Mesendoderm (in vitro differentiated cells): Measurements from ENCODE around the gene NDUFS5.
A peak's percentile ranks its signal among the peaks of the same experiment; 100 is the strongest.
"Not testable (repeated sequence)": the region's sequence is repeated elsewhere in the genome, so short reads cannot be mapped to it uniquely, and the experiment has no call there.

Experiments used
- DNase-seq: peaks from one replicate; pipeline ENCODE4 v3.0.0; 2013
- H2AK5ac ChIP-seq: 2 replicates; pipeline ENCODE4 v1.6.1; 2013; ENCODE audit warnings: low read length, inconsistent platforms
- H2BK120ac ChIP-seq: 2 replicates; pipeline ENCODE4 v1.6.1; 2013; ENCODE audit warnings: low read depth, mild to moderate bottlenecking, low read length, moderate library complexity, mixed read lengths
- H2BK15ac ChIP-seq: replicated peaks from 2 replicates; pipeline ENCODE4 v1.6.1; 2013; ENCODE audit warnings: low read depth, mild to moderate bottlenecking, moderate library complexity
- H2BK5ac ChIP-seq: 2 replicates; pipeline ENCODE4 v1.6.1; 2013; ENCODE audit warnings: low read length, inconsistent platforms
- H3K18ac ChIP-seq: 2 replicates; pipeline ENCODE4 v1.6.1; 2013; ENCODE audit warnings: mild to moderate bottlenecking, low read length, mixed read lengths
- H3K23ac ChIP-seq: one replicate; pipeline ENCODE4 v1.6.1; 2013; ENCODE audit warnings: low read length
- H3K27ac ChIP-seq: 2 replicates; pipeline ENCODE4 v1.5.1; 2013; ENCODE audit warnings: low read depth, mild to moderate bottlenecking, inconsistent platforms, low read length, moderate library complexity
- H3K27me3 ChIP-seq: 2 replicates; pipeline ENCODE4 v1.6.1; 2013; ENCODE audit warnings: low read length, control low read depth, mild to moderate bottlenecking, inconsistent platforms; ENCODE audit not compliant: insufficient read depth, poor library complexity
- H3K36me3 ChIP-seq: 2 replicates; pipeline ENCODE4 v1.6.1; 2013; ENCODE audit warnings: low read length, inconsistent platforms; ENCODE audit not compliant: control insufficient read depth, insufficient read depth
- H3K4ac ChIP-seq: one replicate; pipeline ENCODE4 v1.6.1; 2013; ENCODE audit warnings: low read depth, mild to moderate bottlenecking, low read length, moderate library complexity
- H3K4me1 ChIP-seq: 2 replicates; pipeline ENCODE4 v1.6.1; 2013; ENCODE audit warnings: low read depth, low read length, inconsistent platforms; ENCODE audit not compliant: control insufficient read depth
- H3K4me2 ChIP-seq: 2 replicates; pipeline ENCODE4 v1.6.1; 2013; ENCODE audit warnings: low read length
- H3K4me3 ChIP-seq: 2 replicates; pipeline ENCODE4 v1.5.1; 2013; ENCODE audit warnings: mild to moderate bottlenecking, low read length
- H3K56ac ChIP-seq: one replicate; pipeline ENCODE4 v1.6.1; 2013; ENCODE audit warnings: low read length
- H3K79me1 ChIP-seq: 2 replicates; pipeline ENCODE4 v1.6.1; 2013; ENCODE audit warnings: low read length, inconsistent platforms
- H3K79me2 ChIP-seq: 2 replicates; pipeline ENCODE4 v1.6.1; 2013; ENCODE audit warnings: mild to moderate bottlenecking, low read length; ENCODE audit not compliant: control insufficient read depth, insufficient read depth
- H3K9ac ChIP-seq: 2 replicates; pipeline ENCODE4 v1.6.1; 2013; ENCODE audit warnings: low read length, inconsistent platforms
- H4K5ac ChIP-seq: one replicate; pipeline ENCODE4 v1.6.1; 2013; ENCODE audit warnings: low read length
- H4K8ac ChIP-seq: one replicate; pipeline ENCODE4 v1.6.1; 2013; ENCODE audit warnings: low read depth, mild to moderate bottlenecking, control low read depth, low read length, moderate library complexity
- WGBS: extraction: QIAGEN DNeasy Blood & Tissue Kit; methylation state at CpG from one replicate; pipeline ENCODE4 v1.1.7; 2013; ENCODE audit warnings: low lambda C conversion rate, missing lambda C conversion rate; ENCODE audit not compliant: insufficient coverage; ENCODE audit errors: extremely low coverage; 5-methylcytosine and 5-hydroxymethylcytosine counted together

NDUFS5 gene

DNA sequence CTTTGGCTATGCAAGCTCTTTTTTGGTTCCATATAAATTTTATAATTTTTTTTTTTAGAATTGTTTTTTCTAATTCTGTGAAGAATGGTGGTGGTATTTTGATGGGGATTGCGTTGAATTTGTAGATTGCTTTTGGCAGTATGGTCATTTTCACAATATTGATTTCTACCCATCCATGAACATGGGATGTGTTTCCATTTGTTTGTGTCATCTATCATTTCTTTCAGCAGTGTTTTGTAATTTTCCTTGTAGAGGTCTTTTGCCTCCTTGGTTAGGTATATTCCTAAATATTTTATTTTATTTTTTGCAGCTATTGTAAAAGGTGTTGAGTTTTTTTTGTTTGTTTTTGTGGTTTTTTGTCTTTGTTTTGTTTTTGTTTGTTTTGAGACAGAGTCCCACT is 5.7 kb upstream of the NDUFS5 start:
- not testable (repeated sequence) for H3K23ac ChIP-seq, H3K4me1 ChIP-seq, H3K9ac ChIP-seq, H3K79me1 ChIP-seq, H3K27ac ChIP-seq, H2BK15ac ChIP-seq, H3K79me2 ChIP-seq, H3K36me3 ChIP-seq, H3K4me2 ChIP-seq, H2AK5ac ChIP-seq, H3K18ac ChIP-seq, H2BK120ac ChIP-seq, H4K8ac ChIP-seq, H3K4me3 ChIP-seq, DNase-seq, H4K5ac ChIP-seq, H2BK5ac ChIP-seq, H3K56ac ChIP-seq, H3K27me3 ChIP-seq, H3K4ac ChIP-seq
- WGBS, result no CpG with 5 or more reads among the region's 1 CpG

DNA sequence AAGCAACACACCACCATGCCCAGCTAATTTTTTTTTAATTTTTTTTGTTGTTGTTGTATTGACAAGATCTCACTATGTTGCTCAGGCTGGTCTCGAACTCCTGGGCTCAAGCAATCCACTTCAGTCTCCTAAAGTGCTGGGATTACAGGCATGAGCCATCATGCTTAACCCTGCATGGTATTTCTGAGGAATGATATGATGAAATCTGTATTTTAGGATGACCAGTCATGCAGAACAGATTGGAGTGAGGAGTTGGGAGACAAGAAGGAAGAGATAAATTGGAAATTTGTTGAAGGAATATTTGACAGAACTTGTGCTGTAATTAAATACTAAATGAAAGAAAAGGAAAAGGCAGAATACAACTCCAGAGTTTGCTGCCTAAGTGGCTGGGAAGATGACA is 4.7 kb upstream of the NDUFS5 start:
- H2AK5ac ChIP-seq, result no peak overlapping the region
- WGBS, result no CpG with 5 or more reads among the region's 1 CpG
- no peaks in the 10 kb centered on the region for H3K36me3 ChIP-seq
- H3K23ac ChIP-seq, result no peak overlapping the region
- no peak overlapping the region for H3K4me3 ChIP-seq
- no peak overlapping the region for H2BK15ac ChIP-seq
- H3K79me1 ChIP-seq, result no peaks in the 10 kb centered on the region
- no peak overlapping the region for H3K9ac ChIP-seq
- no peaks in the 10 kb centered on the region for H3K27me3 ChIP-seq
- no peak overlapping the region for H4K8ac ChIP-seq
- no peak overlapping the region for H3K27ac ChIP-seq
- peaks cover 2% of the 10 kb centered on the region for H3K79me2 ChIP-seq
- H4K5ac ChIP-seq, result no peak overlapping the region
- H3K4me1 ChIP-seq, result peaks cover 2% of the 10 kb centered on the region
- no peak for DNase-seq
- no peak overlapping the region for H3K4ac ChIP-seq
- H3K4me2 ChIP-seq, result no peak overlapping the region
- no peak overlapping the region for H3K18ac ChIP-seq
- no peak overlapping the region for H3K56ac ChIP-seq
- no peak overlapping the region for H2BK5ac ChIP-seq
- no peak overlapping the region for H2BK120ac ChIP-seq

DNA sequence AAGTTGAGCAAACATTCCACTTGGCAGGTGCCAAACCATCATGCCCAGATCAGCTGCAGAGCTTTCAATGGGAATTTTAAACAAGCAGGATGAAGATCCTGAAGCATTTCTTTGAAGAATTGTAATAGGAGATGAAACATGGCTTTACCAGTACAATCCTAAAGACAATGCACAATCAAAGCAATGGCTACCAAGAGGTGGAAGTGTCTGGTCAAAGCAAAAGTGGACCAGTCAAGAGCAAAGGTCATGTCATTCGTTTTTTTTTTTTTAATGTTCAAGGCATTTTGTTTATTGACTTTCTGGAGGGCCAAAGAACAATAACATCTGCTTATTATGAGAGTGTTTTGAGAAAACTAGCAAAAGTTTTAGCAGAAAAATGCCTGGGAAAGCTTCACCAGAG is 3.0 kb upstream of the NDUFS5 start:
- no peak overlapping the region for H3K9ac ChIP-seq
- H2BK15ac ChIP-seq, result no peak overlapping the region
- peaks cover 14% of the 10 kb centered on the region for H3K79me2 ChIP-seq
- H3K4me1 ChIP-seq, result peaks cover 2% of the 10 kb centered on the region
- H3K4ac ChIP-seq, result no peak overlapping the region
- no peak overlapping the region for H3K23ac ChIP-seq
- H3K4me2 ChIP-seq, result no peak overlapping the region
- no peak overlapping the region for H2BK5ac ChIP-seq
- WGBS, result no CpG with 5 or more reads among the region's 1 CpG
- no peak overlapping the region for H3K18ac ChIP-seq
- no peak overlapping the region for H4K5ac ChIP-seq
- no peak for DNase-seq
- no peak overlapping the region for H3K56ac ChIP-seq
- H4K8ac ChIP-seq, result no peak overlapping the region
- H2BK120ac ChIP-seq, result no peak overlapping the region
- no peaks in the 10 kb centered on the region for H3K27me3 ChIP-seq
- peaks cover 3% of the 10 kb centered on the region for H3K79me1 ChIP-seq
- no peak overlapping the region for H2AK5ac ChIP-seq
- no peak overlapping the region for H3K27ac ChIP-seq
- H3K4me3 ChIP-seq, result no peak overlapping the region
- no peaks in the 10 kb centered on the region for H3K36me3 ChIP-seq

DNA sequence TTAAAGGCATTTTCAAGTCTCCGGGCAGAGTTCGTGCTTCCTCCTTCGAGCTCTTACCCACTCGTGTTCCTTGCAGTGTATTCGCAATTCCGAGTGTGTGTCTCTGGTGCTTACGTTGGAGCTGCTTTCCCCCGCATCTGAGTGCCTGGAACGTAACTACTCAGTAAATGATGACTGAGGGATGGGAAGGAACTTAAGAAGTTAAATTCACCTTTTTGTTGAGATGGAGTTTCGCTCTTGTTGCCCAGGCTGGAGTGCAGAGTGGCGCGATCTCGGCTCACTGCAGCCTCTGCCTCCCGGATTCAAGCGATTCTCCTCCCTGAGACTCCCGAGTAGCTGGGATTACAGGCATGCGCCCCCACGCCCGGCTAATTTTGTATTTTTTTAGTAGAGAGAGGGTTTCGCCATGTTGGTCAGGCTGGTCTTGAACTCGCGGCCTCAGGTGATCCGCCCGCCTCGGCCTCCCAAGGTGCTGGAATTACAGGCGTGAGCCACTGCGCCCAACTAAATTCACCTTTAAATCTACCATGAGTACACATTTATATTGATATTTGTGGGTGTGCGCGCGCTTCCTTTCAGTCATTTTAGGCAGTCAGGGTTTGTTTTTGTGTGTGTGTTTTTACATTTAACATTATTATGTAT is 837 bp downstream of the NDUFS5 start:
- Histone ChIP-seq H3K4ac (peak overlapping the region; percentile 5), H2BK120ac (no peak overlapping the region), H3K18ac (peak overlapping the region; percentile 29), H2BK5ac (peak overlapping the region; percentile 51), H2AK5ac (peak overlapping the region; percentile 52), H3K4me1 (peaks cover 2% of the 10 kb centered on the region), H3K27ac (peak overlapping the region; percentile 37), H3K9ac (peak overlapping the region; percentile 100), H4K8ac (no peak overlapping the region), H2BK15ac (no peak overlapping the region), H3K79me1 (peaks cover 5% of the 10 kb centered on the region), H3K4me2 (peak overlapping the region; percentile 99), H3K79me2 (peaks cover 22% of the 10 kb centered on the region), H3K27me3 (no peaks in the 10 kb centered on the region), H3K23ac (peak overlapping the region; percentile 80), H3K4me3 (peak overlapping the region; percentile 81), H3K36me3 (peaks cover 4% of the 10 kb centered on the region), H3K56ac (peak overlapping the region; percentile 100), H4K5ac (no peak overlapping the region)
- no CpG with 5 or more reads among the region's 30 CpGs for WGBS
- no peak for DNase-seq

DNA sequence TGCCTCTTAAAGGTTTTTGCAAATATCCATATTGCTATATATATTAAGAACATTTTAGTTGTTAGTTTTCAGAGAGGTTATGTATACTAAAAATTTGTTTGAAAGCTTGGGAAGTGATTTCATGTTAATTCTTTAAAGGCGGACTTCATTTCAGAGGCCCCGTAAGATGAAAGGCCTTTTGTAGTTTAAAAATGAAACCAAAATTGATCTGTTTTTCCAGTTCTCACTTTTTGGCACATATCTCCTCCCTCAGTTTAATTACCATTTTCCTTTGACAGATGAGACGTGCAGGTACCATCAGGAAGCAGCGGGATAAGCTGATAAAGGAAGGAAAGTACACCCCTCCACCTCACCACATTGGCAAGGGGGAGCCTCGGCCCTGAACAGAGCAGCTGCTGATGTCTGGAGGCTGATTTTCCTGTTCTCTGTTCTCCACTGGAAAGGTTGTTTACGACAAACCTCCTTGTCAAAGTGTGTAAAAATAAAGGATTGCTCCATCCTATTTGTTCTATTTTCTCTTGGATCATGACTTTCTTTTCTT is 8.0 kb downstream of the NDUFS5 start:
- no peak overlapping the region for H4K8ac ChIP-seq
- H3K79me2 ChIP-seq, result peaks cover 5% of the 10 kb centered on the region
- H2AK5ac ChIP-seq, result no peak overlapping the region
- no peak overlapping the region for H3K18ac ChIP-seq
- no peaks in the 10 kb centered on the region for H3K4me1 ChIP-seq
- no peak overlapping the region for H3K56ac ChIP-seq
- peaks cover 4% of the 10 kb centered on the region for H3K36me3 ChIP-seq
- no peaks in the 10 kb centered on the region for H3K27me3 ChIP-seq
- WGBS, result no CpG with 5 or more reads among the region's 6 CpGs
- H3K23ac ChIP-seq, result no peak overlapping the region
- no peak overlapping the region for H2BK5ac ChIP-seq
- no peak overlapping the region for H4K5ac ChIP-seq
- no peak overlapping the region for H3K9ac ChIP-seq
- H2BK15ac ChIP-seq, result no peak overlapping the region
- no peak overlapping the region for H2BK120ac ChIP-seq
- DNase-seq, result no peak
- no peak overlapping the region for H3K4me2 ChIP-seq
- no peak overlapping the region for H3K4ac ChIP-seq
- H3K79me1 ChIP-seq, result peaks cover 3% of the 10 kb centered on the region
- H3K4me3 ChIP-seq, result no peak overlapping the region
- no peak overlapping the region for H3K27ac ChIP-seq

DNA sequence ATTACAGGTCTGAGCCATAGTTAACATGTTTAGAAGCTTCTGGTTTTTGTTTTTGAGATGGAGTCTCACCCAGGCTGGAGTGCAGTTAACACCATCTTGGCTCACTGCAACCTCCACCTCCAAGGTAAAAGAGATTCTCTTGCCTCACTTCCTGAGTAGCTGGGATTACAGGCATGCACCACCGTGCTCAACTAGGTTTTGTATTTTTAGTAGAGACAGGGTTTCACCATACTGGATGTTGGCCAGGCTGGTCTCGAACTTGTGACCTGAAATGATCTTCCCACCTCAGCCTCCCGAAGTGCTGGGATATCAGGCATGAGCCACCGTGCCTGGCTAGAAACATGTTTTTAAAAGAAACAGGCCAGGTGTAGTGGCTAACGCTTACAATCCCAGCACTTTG is 10.5 kb downstream of the NDUFS5 start:
- Histone ChIP-seq H3K9ac (no peak overlapping the region), H4K8ac (no peak overlapping the region), H2BK15ac (no peak overlapping the region), H3K27me3 (no peaks in the 10 kb centered on the region), H3K4me3 (no peak overlapping the region), H3K4ac (no peak overlapping the region), H3K56ac (no peak overlapping the region), H2BK120ac (no peak overlapping the region), H3K18ac (no peak overlapping the region), H3K79me1 (peaks cover 3% of the 10 kb centered on the region), H3K36me3 (peaks cover 2% of the 10 kb centered on the region), H3K4me1 (no peaks in the 10 kb centered on the region), H3K79me2 (peaks cover 2% of the 10 kb centered on the region), H2BK5ac (no peak overlapping the region), H3K23ac (no peak overlapping the region), H2AK5ac (no peak overlapping the region), H3K4me2 (no peak overlapping the region), H3K27ac (no peak overlapping the region), H4K5ac (no peak overlapping the region)
- WGBS, result no CpG with 5 or more reads among the region's 5 CpGs
- no peak for DNase-seq
